ENCODE results near the gene MCM9.

The MCM9 gene

DNA sequence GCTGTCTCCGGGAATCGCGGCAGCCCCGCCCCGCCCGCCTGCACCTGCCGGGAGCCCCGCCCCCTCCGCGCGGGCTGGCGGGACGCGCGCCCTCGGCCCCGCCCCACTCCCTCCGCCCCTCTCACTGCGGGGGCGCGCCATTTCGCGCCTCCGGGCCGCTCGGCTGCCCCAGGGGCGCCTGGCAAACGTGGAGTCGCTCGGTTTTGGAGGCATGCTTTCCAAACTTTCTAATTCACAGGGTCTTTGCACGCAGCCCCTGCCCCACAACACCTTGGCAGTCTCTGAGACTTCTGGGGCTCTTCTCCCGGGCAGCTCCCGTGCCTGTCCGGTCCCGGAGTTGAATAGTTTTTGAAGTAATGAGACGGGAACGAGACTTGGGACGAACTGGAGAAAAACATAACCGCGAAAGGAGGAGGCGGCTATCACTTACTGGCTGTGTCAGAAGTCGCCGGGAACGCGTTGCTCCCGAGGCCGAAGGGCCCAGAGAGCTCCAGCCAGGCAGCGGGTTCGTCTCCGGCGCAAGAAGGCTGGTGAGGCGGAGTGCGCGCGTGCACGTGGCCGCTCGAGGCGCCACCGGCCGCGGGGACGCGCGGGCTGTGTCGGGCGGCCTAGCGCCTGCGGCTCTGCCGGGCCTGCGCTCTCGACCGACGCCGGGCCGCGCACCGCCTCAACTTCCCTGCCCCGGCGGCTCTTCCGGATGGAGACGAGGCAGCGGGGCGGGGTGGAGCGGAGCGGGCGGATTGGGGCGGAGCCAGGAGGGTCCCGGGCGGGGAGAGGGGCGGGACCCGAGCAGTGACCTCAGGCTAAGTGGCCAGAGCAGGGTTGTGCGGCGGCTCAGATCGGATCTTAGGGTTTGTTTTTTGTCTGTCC is at the start of gene MCM9:
MCM9 (minus strand) TSS at position 699 of the 870 bp plus-strand sequence. CDS start 3,436 bp downstream, outside the sequence.
- Histone ChIP-seq H3K27me3 (no peaks in the 10 kb centered on the region), H3K9me3 (no peaks in the 10 kb centered on the region), H3K36me3 (peaks cover 0 to 16% (median 9%) of the 10 kb centered on the region in 3 donors), H3K27ac (peak within 1 kb of the TSS; percentile 90 to 96), H3K4me1 (peaks cover 0 to 15% (median 7%) of the 10 kb centered on the region in 4 donors), H3K4me3 (peak within 1 kb of the TSS; percentile 64 to 80)
- TF ChIP-seq, protein P1, sequence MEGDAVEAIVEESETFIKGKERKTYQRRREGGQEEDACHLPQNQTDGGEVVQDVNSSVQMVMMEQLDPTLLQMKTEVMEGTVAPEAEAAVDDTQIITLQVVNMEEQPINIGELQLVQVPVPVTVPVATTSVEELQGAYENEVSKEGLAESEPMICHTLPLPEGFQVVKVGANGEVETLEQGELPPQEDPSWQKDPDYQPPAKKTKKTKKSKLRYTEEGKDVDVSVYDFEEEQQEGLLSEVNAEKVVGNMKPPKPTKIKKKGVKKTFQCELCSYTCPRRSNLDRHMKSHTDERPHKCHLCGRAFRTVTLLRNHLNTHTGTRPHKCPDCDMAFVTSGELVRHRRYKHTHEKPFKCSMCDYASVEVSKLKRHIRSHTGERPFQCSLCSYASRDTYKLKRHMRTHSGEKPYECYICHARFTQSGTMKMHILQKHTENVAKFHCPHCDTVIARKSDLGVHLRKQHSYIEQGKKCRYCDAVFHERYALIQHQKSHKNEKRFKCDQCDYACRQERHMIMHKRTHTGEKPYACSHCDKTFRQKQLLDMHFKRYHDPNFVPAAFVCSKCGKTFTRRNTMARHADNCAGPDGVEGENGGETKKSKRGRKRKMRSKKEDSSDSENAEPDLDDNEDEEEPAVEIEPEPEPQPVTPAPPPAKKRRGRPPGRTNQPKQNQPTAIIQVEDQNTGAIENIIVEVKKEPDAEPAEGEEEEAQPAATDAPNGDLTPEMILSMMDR (IDR thresholded peaks at IDR 0.05), result no peak
- peak; percentile 79 to 91 for DNase-seq
- intact Hi-C loops (cut with DNase I; ENCODE audit: low total_unique reads), result loop anchor here (5.0 kb wide), 1 partner anchor 37 kb away; no protein-coding TSS in a partner anchor

DNA sequence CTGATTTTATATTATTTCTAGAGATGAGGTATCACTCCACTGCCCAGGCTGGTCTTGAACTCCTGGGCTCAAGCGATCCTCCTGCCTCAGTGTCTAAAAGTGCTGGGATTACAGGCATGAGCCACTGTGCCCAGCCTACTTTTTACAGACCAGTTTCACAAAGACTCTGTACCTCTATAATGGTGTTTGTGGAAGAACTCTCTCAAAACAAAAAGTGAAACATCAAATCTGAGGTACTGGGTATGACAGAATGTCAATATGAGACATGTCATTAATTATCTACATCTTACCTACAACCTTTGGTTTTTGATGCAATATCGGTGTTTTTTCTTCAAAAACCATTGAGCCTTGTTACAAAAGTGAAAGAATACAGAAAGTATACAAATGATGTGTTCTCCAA is 49.4 kb upstream of the MCM9 start:
- no peaks in the 10 kb centered on the region for H3K9me3 ChIP-seq
- H3K36me3 ChIP-seq, result no peaks in the 10 kb centered on the region
- H3K4me1 ChIP-seq, result no peaks in the 10 kb centered on the region
- H3K4me3 ChIP-seq, result no peak overlapping the region
- H3K27ac ChIP-seq, result no peak overlapping the region
- TF ChIP-seq, protein P1 (IDR thresholded peaks at IDR 0.05), result no peak
- no peaks in the 10 kb centered on the region for H3K27me3 ChIP-seq
- intact Hi-C loops (cut with DNase I; ENCODE audit: low total_unique reads), result no loop called here
- DNase-seq, result no peak

- no peaks in the 10 kb centered on the region for H3K27me3 ChIP-seq
- DNase-seq, result no peak
- no peaks in the 10 kb centered on the region for H3K4me1 ChIP-seq
- TF ChIP-seq, protein P1 (IDR thresholded peaks at IDR 0.05), result no peak
- no peak overlapping the region for H3K27ac ChIP-seq
- H3K9me3 ChIP-seq, result no peaks in the 10 kb centered on the region
- H3K36me3 ChIP-seq, result peaks cover 0 to 4% (median 0%) of the 10 kb centered on the region in 3 donors
- intact Hi-C loops (cut with DNase I; ENCODE audit: low total_unique reads), result no loop called here
- no peak overlapping the region for H3K4me3 ChIP-seq
Observed at GRCh38 chr6:118982575-118982911, 47.6 kb upstream of the MCM9 start.

DNA sequence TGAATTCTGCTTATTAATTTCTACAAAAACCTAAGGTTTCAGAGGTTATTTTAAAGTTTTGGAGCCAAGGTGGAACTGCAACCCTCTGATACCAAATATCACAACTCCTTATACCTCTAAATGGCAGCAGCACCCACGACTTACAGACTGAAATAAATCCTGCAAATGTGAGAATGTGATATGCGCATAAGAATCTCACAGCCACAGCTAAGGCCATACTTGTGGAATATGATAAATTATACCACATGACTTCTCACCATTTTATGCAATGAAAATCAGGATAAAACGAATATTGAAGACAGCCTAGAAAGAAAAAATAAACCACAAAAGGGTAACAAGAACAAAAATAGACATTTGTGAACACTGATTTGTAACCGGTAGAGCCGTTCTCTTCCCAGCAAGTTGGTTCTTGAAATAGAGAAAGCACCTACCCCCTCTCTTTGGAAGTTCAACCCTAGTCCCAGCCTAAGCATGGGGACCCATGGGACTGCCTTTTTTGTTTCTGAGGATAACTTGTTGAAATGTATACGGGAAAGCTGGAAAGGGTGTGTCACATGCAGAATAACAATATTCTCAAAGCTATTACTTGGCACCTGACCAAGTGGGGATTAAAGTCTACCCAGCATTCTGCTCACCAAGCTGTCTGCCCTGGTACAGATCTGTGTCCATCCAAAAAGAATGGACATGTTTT is 47.1 kb upstream of the MCM9 start:
- Histone ChIP-seq H3K9me3 (no peaks in the 10 kb centered on the region), H3K27me3 (no peaks in the 10 kb centered on the region), H3K27ac (no peak overlapping the region), H3K4me3 (no peak overlapping the region), H3K36me3 (peaks cover 0 to 4% (median 0%) of the 10 kb centered on the region in 3 donors), H3K4me1 (no peaks in the 10 kb centered on the region)
- intact Hi-C loops (cut with DNase I; ENCODE audit: low total_unique reads), result no loop called here
- TF ChIP-seq, protein P1 (IDR thresholded peaks at IDR 0.05), result no peak
- DNase-seq, result no peak

DNA sequence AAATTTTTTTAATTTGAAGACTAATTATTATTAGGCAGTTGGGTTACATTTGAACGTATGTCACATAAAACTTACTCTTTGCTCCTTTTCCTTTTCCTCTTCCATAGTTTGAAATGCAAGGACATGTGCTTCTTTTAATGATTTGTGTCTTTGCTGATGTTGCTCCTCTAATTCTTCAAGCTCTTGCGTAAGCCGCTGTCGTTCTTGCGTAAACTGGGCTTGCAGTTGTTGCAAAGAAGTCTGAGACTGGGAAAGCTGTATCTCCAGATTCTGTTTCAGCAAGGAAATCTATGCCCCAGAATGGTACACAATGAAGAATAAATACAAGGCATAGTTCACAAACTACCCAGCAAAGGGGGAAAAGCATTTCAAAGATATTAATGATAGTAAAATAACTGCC is 45.1 kb upstream of the MCM9 start:
- TF ChIP-seq, protein P1 (IDR thresholded peaks at IDR 0.05), result no peak
- Histone ChIP-seq H3K27me3 (no peaks in the 10 kb centered on the region), H3K4me3 (no peak overlapping the region), H3K36me3 (peaks cover 0 to 4% (median 0%) of the 10 kb centered on the region in 3 donors), H3K9me3 (no peaks in the 10 kb centered on the region), H3K4me1 (no peaks in the 10 kb centered on the region), H3K27ac (no peak overlapping the region)
- intact Hi-C loops (cut with DNase I; ENCODE audit: low total_unique reads), result no loop called here
- DNase-seq, result peak in 1 of 2 donors; percentile 74
